Heart right ventricle (tissue), 16 donors: ENCODE results near the gene DUOXA1. TPM values are rescaled to one million over a fixed set of nuclear protein-coding genes. Genes with fewer than 3 reads are reported as not detected.

Source experiments
- ATAC-seq, 8 donors: fragments of 200-7000 bp; cut with Tn5 transposase; one replicate each; pipeline ENCODE4 v1.9.1; 2020; ENCODE audit warnings: mild to moderate bottlenecking in 8 of 8, moderate library complexity in 8 of 8, moderate number of reproducible peaks in 1 of 8
- DNase-seq, 2 donors: peaks; one replicate each; pipeline ENCODE4 v3.0.0-alpha.2; 2020
- H3K27ac ChIP-seq, 10 donors: fragments of 200-600 bp; sonication (generic) in 2 of 10; one replicate each; pipeline versions ENCODE4 v1.5.0 to v1.8.0; 2020 to 2022; ENCODE audit warnings: mild to moderate bottlenecking in 3 of 10
- H3K27me3 ChIP-seq, 7 donors: fragments of 200-600 bp; one replicate each; pipeline ENCODE4 v1.8.0; 2021 to 2022; ENCODE audit warnings: mild to moderate bottlenecking in 2 of 7
- H3K36me3 ChIP-seq, 9 donors: fragments of 200-600 bp; sonication (generic) in 1 of 9; one replicate each; pipeline versions ENCODE4 v1.5.0 to v1.8.0; 2020 to 2022; ENCODE audit warnings: mild to moderate bottlenecking in 2 of 9
- H3K4me1 ChIP-seq, 9 donors: fragments of 200-600 bp; sonication (generic) in 1 of 9; one replicate each; pipeline versions ENCODE4 v1.5.0 to v1.8.0; 2020 to 2022; ENCODE audit warnings: mild to moderate bottlenecking in 4 of 9
- H3K4me3 ChIP-seq, 10 donors: fragments of 200-600 bp; sonication (generic) in 2 of 10; one replicate each; pipeline versions ENCODE4 v1.5.0 to v1.8.0; 2020 to 2022; ENCODE audit warnings: mild to moderate bottlenecking in 7 of 10, moderate library complexity in 2 of 10
- H3K9me3 ChIP-seq, 11 donors: fragments of 200-600 bp in 10 of 11; sonication (generic) in 2 of 11; one replicate each; pipeline versions ENCODE4 v1.5.0 to v1.8.0; 2013 to 2022; ENCODE audit warnings: mild to moderate bottlenecking in 2 of 11, control low read depth in 1 of 11, moderate library complexity in 1 of 11
- whole genome bisulfite sequencing, 2 donors: extraction: QIAGEN DNeasy Blood & Tissue Kit; methylation state at CpG; one replicate each; pipeline ENCODE4 v1.1.7; 2013; ENCODE audit warnings: inconsistent platforms in 1 of 2; 5-methylcytosine and 5-hydroxymethylcytosine counted together
- intact Hi-C, 10 donors: fragments of 100-400 bp; cut with DNase I; formaldehyde crosslinking; loops; one replicate each; pipeline versions ENCODE4 v1.11.1 to v1.14.2; 2022
- long read RNA-seq, 3 donors: library from polyadenylated mRNA; unstranded; transcript quantifications; one replicate each; pipeline ENCODE4 v2.0.0, GENCODE V29; 2020 to 2021
- polyA plus RNA-seq, 2 donors: library from polyadenylated mRNA; stranded (reverse); fragments of 200-250 nt; gene quantifications; one replicate each; pipeline ENCODE4 v1.2.3, GENCODE V29; 2013
- total RNA-seq, 10 donors: library from RNA; stranded (reverse); fragmentation: NEBNext Ultra II Directional in 3 of 10; extraction: Animal tissue kit (Norgen Biotek cat#: 25700) in 3 of 10; gene quantifications; one replicate each; pipeline versions ENCODE4 v1.2.1 to v1.2.4, GENCODE V29; 2021 to 2023
- TF ChIP-seq, protein P1 (sequence below), 9 donors: fragments of 200-600 bp; sonication (generic) in 2 of 9; IDR thresholded peaks; one replicate each; pipeline versions ENCODE4 v1.5.0 to v1.8.0; 2021 to 2022; ENCODE audit warnings: antibody characterized with exemption in 9 of 9, mild to moderate bottlenecking in 5 of 9, moderate library complexity in 1 of 9
- donor health status: Arrhythmogenic right ventricular cardiomyopathy.
- donor health status: ischemic (EF 13 %, LVEDD 7.1; RV severe dilation, severe dysfunction).
- donor health status: healthy with polysubstance abuse.
- donor health status: DM: no; HTN: yes; CAD: no.
- donor health status: DM: no; HTN: no; CAD: no.
- donor health status: ischemic (EF 25% LVEDD 6.9; RV normal size, moderate dysfunction).
- donor health status: ischemic (EF 25% LVEDD 5.7; RV mildly dilated, moderate dysfunction).
- donor health status: healthy.
- donor health status: DM: yes; HTN: yes; CAD: no.
- donor health status: Ischemic cardiomyopathy.
- donor health status: ischemic (EF 35%, LVEDD 5.7; RV mildly dilated, moderate dysfunction).
- donor health status: nonischemic (EF 11% LVEDD 7.7; RV severe dilation, severe dysfunction).
- donor health status: DM: yes; HTN: yes; CAD: no.
- donor health status: PGD.
- donor health status: ischemic (EF 29% LVEDD 5.4; RV normal size, mild dysfunction).
- donor health status: nonischemic (EF 23%, LVEDD 6.1; RV moderate dilation, normal function).

The DUOXA1 gene
- 1 to 10 TPM in 1 of 10 donors, under 1 TPM in 8, not detected in 1; 0.11 to 1.3 (median 0.47) TPM for total RNA-seq
- 1 to 10 TPM in 1 of 2 donors, under 1 TPM in 1; 0.16 to 1.3 TPM for polyA plus RNA-seq
- long read RNA-seq, donor 1: 0 reads
- long read RNA-seq, donor 2: 0 reads
- long read RNA-seq, donor 3: 0 reads

- intact Hi-C loops: no loop called here
- ATAC-seq (peak; percentile 49 to 83 (median 70)), DNase-seq (peak in 1 of 2 donors; percentile 57)
- no peaks in the 10 kb centered on the region for H3K36me3 ChIP-seq
- peak within 1 kb of the TSS; percentile 2 to 49 (median 40) for H3K4me3 ChIP-seq
- H3K27ac ChIP-seq: no peak within 1 kb of the TSS
- TF ChIP-seq, protein P1, sequence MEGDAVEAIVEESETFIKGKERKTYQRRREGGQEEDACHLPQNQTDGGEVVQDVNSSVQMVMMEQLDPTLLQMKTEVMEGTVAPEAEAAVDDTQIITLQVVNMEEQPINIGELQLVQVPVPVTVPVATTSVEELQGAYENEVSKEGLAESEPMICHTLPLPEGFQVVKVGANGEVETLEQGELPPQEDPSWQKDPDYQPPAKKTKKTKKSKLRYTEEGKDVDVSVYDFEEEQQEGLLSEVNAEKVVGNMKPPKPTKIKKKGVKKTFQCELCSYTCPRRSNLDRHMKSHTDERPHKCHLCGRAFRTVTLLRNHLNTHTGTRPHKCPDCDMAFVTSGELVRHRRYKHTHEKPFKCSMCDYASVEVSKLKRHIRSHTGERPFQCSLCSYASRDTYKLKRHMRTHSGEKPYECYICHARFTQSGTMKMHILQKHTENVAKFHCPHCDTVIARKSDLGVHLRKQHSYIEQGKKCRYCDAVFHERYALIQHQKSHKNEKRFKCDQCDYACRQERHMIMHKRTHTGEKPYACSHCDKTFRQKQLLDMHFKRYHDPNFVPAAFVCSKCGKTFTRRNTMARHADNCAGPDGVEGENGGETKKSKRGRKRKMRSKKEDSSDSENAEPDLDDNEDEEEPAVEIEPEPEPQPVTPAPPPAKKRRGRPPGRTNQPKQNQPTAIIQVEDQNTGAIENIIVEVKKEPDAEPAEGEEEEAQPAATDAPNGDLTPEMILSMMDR (IDR thresholded peaks at IDR 0.05): no peak
- 2 to 3% methylated on average over 43 to 46 of the region's 46 CpGs for WGBS, 2 donors
- H3K4me1 ChIP-seq: peaks cover 0 to 16% (median 11%) of the 10 kb centered on the region in 9 donors
- H3K9me3 ChIP-seq: no peaks in the 10 kb centered on the region
- peaks cover 5 to 97% (median 71%) of the 10 kb centered on the region in 7 donors for H3K27me3 ChIP-seq
Measured at GRCh38 chr15:45129651-45130129, at the start of gene DUOXA1, which contains the start of gene DUOX1. Gene DUOXA1, minus strand, starts transcription at chr15:45129879. Its CDS starts 6,865 bp downstream, at chr15:45123014. Gene DUOX1, plus strand, starts transcription at chr15:45129994. Its CDS starts 1,973 bp downstream, at chr15:45131967.

- Histone ChIP-seq H3K36me3 (peaks cover 0 to 48% (median 0%) of the 10 kb centered on the region in 9 donors), H3K9me3 (no peaks in the 10 kb centered on the region), H3K27ac (no peak overlapping the region), H3K4me3 (no peak overlapping the region), H3K27me3 (no peaks in the 10 kb centered on the region), H3K4me1 (peaks cover 0 to 8% (median 0%) of the 10 kb centered on the region in 9 donors)
- intact Hi-C loops: no loop called here
- DNase-seq (no peak), ATAC-seq (peak in 1 of 8 donors; percentile 28)
- whole genome bisulfite sequencing, 2 donors: 92 to 99% methylated on average over 3 of the region's 3 CpGs
- TF ChIP-seq, protein P1 (IDR thresholded peaks at IDR 0.05): no peak
Measured at GRCh38 chr15:45177285-45177684, 47.6 kb upstream of the DUOXA1 start.

GRCh38 chr15:45174577-45174976, 44.9 kb upstream of the DUOXA1 start:
- 79 to 92% methylated on average over 2 of the region's 2 CpGs for WGBS, 2 donors
- H3K4me3 ChIP-seq: no peak overlapping the region
- H3K9me3 ChIP-seq: no peaks in the 10 kb centered on the region
- H3K27ac ChIP-seq: no peak overlapping the region
- H3K4me1 ChIP-seq: peaks cover 0 to 3% (median 0%) of the 10 kb centered on the region in 9 donors
- no peak for DNase-seq
- peaks cover 0 to 57% (median 0%) of the 10 kb centered on the region in 9 donors for H3K36me3 ChIP-seq
- no peaks in the 10 kb centered on the region for H3K27me3 ChIP-seq
- TF ChIP-seq, protein P1 (IDR thresholded peaks at IDR 0.05): no peak
- intact Hi-C loops: no loop called here
- no peak for ATAC-seq

GRCh38 chr15:45174069-45174468, 44.4 kb upstream of the DUOXA1 start:
- TF ChIP-seq, protein P1 (IDR thresholded peaks at IDR 0.05): no peak
- ATAC-seq (no peak), DNase-seq (no peak)
- 92 to 93% methylated on average over 6 of the region's 6 CpGs for WGBS, 2 donors
- Histone ChIP-seq H3K27me3 (no peaks in the 10 kb centered on the region), H3K27ac (no peak overlapping the region), H3K36me3 (peaks cover 0 to 57% (median 0%) of the 10 kb centered on the region in 9 donors), H3K4me3 (no peak overlapping the region), H3K9me3 (no peaks in the 10 kb centered on the region), H3K4me1 (peaks cover 0 to 8% (median 0%) of the 10 kb centered on the region in 9 donors)
- intact Hi-C loops: no loop called here
